ENCODE data around the gene MAST2. TPM values are rescaled to one million over a fixed set of nuclear protein-coding genes. Genes with fewer than 3 reads are reported as not detected.

Gene MAST2
- total and polyA plus RNA-seq, 2 of the 13 experiments (the other 11 are each of a cell fraction or from before 2014, with no cell fraction given) = 15.3 to 23.0 TPM

DNA sequence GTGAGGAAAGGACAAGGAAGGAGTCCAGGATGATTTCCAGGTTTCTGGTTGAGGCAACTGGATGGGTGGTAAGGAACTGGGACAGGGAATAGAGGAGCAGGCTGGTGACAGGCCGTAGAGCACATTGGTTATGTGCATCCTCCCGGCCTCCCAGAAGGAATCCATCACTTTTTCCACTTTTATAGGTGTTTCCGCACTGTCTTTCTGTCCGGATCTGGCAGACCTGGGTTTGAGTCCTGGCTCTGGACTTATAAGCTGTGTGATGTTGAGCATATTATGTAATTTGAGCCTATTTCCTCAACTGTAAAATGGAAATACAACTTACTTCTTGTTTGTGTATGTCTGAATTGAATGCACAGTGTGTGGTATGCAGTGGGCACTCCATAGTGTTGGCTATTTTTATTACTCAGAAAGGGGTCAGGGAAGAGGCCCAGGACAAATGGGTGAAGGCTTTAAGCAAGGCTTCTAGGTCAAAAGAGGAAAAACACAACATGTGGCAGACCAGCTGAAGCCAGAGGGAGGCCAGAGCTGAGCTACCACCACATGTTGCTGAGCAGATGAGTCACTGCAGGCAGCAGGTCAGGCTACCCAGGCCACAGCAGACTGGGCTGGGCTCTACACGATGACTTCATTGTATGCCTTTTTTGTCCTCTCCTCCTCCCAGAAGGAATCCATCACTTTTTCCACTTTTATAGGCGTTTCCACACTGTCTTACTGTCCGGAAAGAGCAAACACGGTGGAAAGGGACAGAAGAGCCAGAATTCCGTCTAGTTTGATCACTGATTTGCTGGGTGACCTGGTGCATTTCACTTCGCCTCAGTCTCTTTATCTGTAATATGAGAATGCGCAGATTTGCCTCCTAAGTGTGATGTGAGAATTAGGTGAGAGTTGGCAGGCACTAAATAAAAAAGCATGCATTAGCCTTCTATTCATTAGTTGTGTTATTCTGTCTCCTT, 791 bp upstream of the MAST2 start (continued):
- TF ChIP-seq, protein P1, sequence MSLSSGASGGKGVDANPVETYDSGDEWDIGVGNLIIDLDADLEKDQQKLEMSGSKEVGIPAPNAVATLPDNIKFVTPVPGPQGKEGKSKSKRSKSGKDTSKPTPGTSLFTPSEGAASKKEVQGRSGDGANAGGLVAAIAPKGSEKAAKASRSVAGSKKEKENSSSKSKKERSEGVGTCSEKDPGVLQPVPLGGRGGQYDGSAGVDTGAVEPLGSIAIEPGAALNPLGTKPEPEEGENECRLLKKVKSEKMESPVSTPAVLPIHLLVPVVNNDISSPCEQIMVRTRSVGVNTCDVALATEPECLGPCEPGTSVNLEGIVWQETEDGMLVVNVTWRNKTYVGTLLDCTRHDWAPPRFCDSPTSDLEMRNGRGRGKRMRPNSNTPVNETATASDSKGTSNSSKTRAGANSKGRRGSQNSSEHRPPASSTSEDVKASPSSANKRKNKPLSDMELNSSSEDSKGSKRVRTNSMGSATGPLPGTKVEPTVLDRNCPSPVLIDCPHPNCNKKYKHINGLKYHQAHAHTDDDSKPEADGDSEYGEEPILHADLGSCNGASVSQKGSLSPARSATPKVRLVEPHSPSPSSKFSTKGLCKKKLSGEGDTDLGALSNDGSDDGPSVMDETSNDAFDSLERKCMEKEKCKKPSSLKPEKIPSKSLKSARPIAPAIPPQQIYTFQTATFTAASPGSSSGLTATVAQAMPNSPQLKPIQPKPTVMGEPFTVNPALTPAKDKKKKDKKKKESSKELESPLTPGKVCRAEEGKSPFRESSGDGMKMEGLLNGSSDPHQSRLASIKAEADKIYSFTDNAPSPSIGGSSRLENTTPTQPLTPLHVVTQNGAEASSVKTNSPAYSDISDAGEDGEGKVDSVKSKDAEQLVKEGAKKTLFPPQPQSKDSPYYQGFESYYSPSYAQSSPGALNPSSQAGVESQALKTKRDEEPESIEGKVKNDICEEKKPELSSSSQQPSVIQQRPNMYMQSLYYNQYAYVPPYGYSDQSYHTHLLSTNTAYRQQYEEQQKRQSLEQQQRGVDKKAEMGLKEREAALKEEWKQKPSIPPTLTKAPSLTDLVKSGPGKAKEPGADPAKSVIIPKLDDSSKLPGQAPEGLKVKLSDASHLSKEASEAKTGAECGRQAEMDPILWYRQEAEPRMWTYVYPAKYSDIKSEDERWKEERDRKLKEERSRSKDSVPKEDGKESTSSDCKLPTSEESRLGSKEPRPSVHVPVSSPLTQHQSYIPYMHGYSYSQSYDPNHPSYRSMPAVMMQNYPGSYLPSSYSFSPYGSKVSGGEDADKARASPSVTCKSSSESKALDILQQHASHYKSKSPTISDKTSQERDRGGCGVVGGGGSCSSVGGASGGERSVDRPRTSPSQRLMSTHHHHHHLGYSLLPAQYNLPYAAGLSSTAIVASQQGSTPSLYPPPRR (CRISPR knock-in tag; IDR thresholded peaks at IDR 0.05; ENCODE audit: borderline replicate concordance) = no peak
- TF ChIP-seq, protein P2, sequence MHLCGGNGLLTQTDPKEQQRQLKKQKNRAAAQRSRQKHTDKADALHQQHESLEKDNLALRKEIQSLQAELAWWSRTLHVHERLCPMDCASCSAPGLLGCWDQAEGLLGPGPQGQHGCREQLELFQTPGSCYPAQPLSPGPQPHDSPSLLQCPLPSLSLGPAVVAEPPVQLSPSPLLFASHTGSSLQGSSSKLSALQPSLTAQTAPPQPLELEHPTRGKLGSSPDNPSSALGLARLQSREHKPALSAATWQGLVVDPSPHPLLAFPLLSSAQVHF (CRISPR knock-in tag; IDR thresholded peaks at IDR 0.05) = no peak
- TF ChIP-seq ZMAT5 (CRISPR knock-in tag; IDR thresholded peaks at IDR 0.05; ENCODE audit: borderline replicate concordance, low read depth) (no peak), ZNF230 (CRISPR knock-in tag; IDR thresholded peaks at IDR 0.05) (no peak), NFYC (CRISPR knock-in tag; IDR thresholded peaks at IDR 0.05) (no peak), MTA3 (CRISPR knock-in tag; IDR thresholded peaks at IDR 0.05) (no peak), NAIF1 (CRISPR knock-in tag; IDR thresholded peaks at IDR 0.05; ENCODE audit: borderline replicate concordance) (no peak), MEF2D (CRISPR knock-in tag; IDR thresholded peaks at IDR 0.05) (no peak; the same call in 1 of the 2 replicates), KDM5A (IDR thresholded peaks at IDR 0.05; ENCODE audit: borderline replicate concordance, low read length) (peak; percentile 27; the same call in 1 of the 2 replicates), TAF1 (CRISPR knock-in tag; IDR thresholded peaks at IDR 0.05) (peak; percentile 22; the same call in 1 of the 2 replicates), YEATS2 (CRISPR knock-in tag; IDR thresholded peaks at IDR 0.05; ENCODE audit: borderline replicate concordance) (peak; percentile 32; the same call in 1 of the 2 replicates), ZNF790 (CRISPR knock-in tag; IDR thresholded peaks at IDR 0.05; ENCODE audit: borderline replicate concordance) (no peak), WIZ (CRISPR knock-in tag; IDR thresholded peaks at IDR 0.05) (no peak), DNMT1 (CRISPR knock-in tag; IDR thresholded peaks at IDR 0.05) (no peak), ZNF20 (CRISPR knock-in tag; IDR thresholded peaks at IDR 0.05) (no peak), RFXANK (CRISPR knock-in tag; IDR thresholded peaks at IDR 0.05) (no peak), GATAD1 (CRISPR knock-in tag; IDR thresholded peaks at IDR 0.05) (no peak)
- TF ChIP-seq, protein P3, sequence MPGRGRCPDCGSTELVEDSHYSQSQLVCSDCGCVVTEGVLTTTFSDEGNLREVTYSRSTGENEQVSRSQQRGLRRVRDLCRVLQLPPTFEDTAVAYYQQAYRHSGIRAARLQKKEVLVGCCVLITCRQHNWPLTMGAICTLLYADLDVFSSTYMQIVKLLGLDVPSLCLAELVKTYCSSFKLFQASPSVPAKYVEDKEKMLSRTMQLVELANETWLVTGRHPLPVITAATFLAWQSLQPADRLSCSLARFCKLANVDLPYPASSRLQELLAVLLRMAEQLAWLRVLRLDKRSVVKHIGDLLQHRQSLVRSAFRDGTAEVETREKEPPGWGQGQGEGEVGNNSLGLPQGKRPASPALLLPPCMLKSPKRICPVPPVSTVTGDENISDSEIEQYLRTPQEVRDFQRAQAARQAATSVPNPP (CRISPR knock-in tag; IDR thresholded peaks at IDR 0.05) = no peak
- TF ChIP-seq, protein P4, sequence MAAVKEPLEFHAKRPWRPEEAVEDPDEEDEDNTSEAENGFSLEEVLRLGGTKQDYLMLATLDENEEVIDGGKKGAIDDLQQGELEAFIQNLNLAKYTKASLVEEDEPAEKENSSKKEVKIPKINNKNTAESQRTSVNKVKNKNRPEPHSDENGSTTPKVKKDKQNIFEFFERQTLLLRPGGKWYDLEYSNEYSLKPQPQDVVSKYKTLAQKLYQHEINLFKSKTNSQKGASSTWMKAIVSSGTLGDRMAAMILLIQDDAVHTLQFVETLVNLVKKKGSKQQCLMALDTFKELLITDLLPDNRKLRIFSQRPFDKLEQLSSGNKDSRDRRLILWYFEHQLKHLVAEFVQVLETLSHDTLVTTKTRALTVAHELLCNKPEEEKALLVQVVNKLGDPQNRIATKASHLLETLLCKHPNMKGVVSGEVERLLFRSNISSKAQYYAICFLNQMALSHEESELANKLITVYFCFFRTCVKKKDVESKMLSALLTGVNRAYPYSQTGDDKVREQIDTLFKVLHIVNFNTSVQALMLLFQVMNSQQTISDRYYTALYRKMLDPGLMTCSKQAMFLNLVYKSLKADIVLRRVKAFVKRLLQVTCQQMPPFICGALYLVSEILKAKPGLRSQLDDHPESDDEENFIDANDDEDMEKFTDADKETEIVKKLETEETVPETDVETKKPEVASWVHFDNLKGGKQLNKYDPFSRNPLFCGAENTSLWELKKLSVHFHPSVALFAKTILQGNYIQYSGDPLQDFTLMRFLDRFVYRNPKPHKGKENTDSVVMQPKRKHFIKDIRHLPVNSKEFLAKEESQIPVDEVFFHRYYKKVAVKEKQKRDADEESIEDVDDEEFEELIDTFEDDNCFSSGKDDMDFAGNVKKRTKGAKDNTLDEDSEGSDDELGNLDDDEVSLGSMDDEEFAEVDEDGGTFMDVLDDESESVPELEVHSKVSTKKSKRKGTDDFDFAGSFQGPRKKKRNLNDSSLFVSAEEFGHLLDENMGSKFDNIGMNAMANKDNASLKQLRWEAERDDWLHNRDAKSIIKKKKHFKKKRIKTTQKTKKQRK (IDR thresholded peaks at IDR 0.05; ENCODE audit: low read length) = no peak

Measured in HepG2 (cell line).